Tongue (tissue), 2 donors: ENCODE measurements around the gene ICAM4. TPM values are rescaled to one million over a fixed set of nuclear protein-coding genes. Genes with fewer than 3 reads are reported as not detected.
"Not testable (repeated sequence)": the region's sequence is repeated elsewhere in the genome, so short reads cannot be mapped to it uniquely, and the experiment has no call there.

Source experiments
- DNase-seq: peaks from one replicate; pipeline ENCODE4 v3.0.0-alpha.2; 2015
- total RNA-seq: library from RNA; depleted of rRNA; stranded (reverse); fragments of >200 nt; gene quantifications from one replicate; pipeline ENCODE4 v1.2.3, GENCODE V29; 2014

ICAM4 gene
- total RNA-seq, 1 donor from 2014 or later, result 0.62 TPM

DNA sequence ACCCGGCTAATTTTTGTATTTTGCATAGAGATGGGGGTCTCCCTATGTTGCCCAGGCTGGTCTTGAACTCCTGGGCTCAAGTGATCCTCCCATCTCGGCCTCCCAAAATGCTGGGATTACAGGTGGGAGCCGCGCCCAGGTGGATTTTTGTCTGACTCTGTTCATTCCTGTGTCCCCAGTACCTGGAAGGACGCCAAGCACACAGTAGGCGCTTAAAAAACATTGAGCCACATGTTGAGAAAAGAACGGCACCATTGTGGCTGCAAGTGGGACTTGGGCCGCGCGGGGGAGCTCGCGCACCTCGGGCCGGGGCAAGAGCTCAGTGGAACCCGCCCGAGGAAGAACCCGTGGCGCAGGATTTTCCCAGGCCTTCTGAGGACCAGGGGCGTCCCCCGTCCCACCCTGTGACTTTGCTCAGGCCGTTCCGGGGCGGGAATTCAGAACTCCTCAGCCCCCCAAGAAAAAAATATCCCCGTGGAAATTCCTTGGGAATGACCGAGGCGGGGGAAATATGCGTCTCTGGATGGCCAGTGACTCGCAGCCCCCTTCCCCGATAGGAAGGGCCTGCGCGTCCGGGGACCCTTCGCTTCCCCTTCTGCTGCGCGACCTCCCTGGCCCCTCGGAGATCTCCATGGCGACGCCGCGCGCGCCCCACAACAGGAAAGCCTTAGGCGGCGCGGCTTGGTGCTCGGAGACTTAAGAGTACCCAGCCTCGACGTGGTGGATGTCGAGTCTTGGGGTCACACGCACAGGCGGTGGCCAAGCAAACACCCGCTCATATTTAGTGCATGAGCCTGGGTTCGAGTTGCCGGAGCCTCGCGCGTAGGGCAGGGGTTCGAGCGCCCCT, 17.2 kb upstream of the ICAM4 start:
- DNase-seq, result peak; percentile 84

- DNase-seq, result no peak
Observed at GRCh38 chr19:10270180-10270615, 16.6 kb upstream of the ICAM4 start.

GRCh38 chr19:10270616-10271394, 15.9 kb upstream of the ICAM4 start, which contains the start of gene ICAM1:
Gene ICAM1, plus strand, starts transcription at chr19:10271120. Its CDS starts 40 bp downstream, at chr19:10271160.
- peak; percentile 49 for DNase-seq

DNA sequence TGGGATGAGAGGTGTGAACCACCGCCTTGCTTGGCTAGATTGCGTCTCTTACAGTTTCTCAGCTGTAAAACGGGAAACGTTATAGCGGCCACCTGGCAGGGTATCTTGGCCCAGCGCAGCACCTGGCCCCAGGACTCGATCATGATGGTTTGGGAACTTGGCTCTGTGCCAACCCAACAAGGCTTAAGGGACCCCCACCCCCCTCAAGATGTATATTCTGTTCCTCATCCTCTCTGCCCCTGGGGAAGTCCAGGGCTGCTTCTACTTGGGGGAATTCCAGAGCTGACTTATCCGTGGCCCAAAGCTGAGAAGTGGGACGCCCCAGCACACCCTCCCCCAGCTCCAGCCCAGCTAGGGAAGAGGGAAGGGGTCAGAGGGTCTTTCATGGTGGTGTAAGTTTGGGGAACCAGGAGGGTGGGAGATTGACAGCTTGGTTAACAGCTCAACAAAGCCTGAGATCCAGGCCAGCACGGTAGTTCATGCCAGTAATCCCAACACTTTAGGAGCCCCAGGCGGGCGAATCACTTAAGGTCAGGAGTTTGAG, 15.1 kb upstream of the ICAM4 start:
- no peak for DNase-seq

DNA sequence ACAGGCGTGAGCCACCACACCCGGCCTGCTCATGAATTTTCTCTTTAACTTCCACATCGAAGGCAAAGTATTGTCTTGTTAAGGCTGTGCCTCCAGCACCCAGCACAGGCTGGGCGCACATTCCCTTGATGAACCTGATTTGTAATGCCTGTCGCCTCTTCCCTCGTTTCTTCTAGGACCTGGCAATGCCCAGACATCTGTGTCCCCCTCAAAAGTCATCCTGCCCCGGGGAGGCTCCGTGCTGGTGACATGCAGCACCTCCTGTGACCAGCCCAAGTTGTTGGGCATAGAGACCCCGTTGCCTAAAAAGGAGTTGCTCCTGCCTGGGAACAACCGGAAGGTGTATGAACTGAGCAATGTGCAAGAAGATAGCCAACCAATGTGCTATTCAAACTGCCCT, 12.2 kb upstream of the ICAM4 start:
- DNase-seq, result no peak

DNA sequence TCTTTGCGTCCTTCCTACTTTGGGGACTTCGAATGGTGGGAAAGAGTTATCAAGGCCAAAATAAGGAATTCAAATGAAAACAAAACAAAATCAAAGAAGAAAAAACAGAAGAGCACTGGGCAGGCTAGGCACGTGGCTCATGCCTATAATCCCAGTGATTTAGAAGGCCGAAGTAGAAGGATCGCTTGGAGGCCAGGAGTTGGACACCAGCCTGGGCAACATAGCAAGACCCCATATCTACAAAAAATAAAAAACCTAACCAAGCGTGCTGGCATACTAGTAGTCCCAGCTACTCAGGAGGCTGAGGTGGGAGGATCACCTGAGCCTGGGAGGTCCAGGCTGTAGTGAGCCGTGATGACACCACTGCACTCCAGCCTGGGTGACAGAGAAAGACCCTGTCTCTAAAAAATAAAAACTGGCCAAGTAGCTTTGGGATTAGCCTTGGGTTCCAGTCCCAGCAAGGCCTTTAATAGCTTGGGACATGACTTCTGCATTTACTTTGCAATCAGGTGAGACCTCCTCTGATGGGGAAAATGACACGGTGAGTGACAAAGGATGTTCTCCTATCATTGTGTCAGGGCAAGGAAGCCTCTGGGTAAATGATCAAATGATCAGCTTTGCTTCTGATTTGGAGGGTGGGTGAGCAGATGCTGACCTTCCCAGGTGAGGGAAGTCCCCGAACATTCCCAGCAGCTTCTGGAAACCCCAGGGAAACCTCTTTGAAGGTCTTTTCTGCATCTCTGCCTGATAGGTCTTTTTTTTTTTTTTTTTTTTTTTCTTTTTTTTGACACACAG, 8.8 kb upstream of the ICAM4 start:
- no peak for DNase-seq

- DNase-seq, result no peak
Observed at GRCh38 chr19:10278935-10279334, 7.8 kb upstream of the ICAM4 start.

GRCh38 chr19:10279737-10280442, 6.9 kb upstream of the ICAM4 start:
- DNase-seq, result no peak

DNA sequence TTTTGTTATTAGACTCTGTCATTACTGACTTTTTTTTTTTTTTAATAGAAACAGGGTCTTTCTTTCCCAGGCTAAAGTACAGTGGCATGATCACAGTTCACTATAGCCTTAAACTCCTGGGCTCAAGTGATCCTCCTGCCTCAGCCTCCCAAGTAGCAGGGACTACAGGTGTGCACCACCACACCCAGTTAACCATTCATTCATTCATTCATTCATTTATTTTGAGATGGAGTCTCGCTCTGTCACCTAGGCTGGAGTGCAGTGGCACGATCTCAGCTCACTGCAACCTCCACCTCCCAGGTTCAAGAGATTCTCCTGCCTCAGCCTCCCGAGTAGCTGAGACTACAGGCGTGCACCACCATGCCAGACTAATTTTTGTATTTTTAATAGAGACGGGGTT, 4.7 kb upstream of the ICAM4 start:
- DNase-seq, result not testable (repeated sequence)

DNA sequence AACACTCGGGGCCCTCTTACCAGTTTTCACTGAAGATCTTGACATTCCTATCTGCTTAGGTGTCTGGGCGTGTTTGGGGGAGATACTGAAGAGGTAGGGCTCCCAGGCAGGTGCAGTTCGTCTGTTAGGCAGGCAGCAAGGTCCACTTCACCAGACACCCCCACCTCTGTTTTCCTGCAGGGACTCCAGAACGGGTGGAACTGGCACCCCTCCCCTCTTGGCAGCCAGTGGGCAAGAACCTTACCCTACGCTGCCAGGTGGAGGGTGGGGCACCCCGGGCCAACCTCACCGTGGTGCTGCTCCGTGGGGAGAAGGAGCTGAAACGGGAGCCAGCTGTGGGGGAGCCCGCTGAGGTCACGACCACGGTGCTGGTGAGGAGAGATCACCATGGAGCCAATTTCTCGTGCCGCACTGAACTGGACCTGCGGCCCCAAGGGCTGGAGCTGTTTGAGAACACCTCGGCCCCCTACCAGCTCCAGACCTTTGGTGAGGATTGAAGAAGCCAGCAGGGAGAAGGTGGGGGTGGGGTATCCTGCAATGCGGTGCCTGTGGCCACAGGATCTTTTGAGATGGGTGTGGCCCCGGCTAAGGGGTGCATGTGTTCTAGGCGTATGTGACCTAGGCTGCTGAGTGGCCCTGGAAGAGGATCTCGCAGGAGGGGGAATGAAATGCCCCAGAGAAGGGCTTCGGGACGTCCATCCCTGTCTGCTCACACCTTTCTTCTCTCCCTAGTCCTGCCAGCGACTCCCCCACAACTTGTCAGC, 3.3 kb upstream of the ICAM4 start:
- no peak for DNase-seq

GRCh38 chr19:10284065-10284959, 2.4 kb upstream of the ICAM4 start:
- no peak for DNase-seq

- DNase-seq, result no peak
Observed at GRCh38 chr19:10284960-10285278, 1.8 kb upstream of the ICAM4 start.

DNA sequence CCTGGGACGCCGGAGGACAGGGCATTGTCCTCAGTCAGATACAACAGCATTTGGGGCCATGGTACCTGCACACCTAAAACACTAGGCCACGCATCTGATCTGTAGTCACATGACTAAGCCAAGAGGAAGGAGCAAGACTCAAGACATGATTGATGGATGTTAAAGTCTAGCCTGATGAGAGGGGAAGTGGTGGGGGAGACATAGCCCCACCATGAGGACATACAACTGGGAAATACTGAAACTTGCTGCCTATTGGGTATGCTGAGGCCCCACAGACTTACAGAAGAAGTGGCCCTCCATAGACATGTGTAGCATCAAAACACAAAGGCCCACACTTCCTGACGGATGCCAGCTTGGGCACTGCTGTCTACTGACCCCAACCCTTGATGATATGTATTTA, 1.4 kb upstream of the ICAM4 start:
- DNase-seq, result no peak

DNA sequence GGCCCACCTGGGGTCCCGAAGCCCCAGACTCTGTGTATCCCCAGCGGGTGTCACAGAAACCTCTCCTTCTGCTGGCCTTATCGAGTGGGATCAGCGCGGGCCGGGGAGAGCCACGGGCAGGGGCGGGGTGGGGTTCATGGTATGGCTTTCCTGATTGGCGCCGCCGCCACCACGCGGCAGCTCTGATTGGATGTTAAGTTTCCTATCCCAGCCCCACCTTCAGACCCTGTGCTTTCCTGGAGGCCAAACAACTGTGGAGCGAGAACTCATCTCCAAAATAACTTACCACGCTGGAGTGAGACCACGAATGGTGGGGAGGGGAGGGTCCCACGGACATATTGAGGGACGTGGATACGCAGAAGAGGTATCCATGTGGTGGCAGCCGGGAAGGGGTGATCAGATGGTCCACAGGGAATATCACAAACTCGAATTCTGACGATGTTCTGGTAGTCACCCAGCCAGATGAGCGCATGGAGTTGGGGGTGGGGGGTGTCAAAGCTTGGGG, 2.0 kb downstream of the ICAM4 start:
- DNase-seq, result peak; percentile 71

- peak; percentile 35 for DNase-seq
Observed at GRCh38 chr19:10289167-10289835, 2.5 kb downstream of the ICAM4 start.

GRCh38 chr19:10289836-10290356, 3.1 kb downstream of the ICAM4 start, which contains the start of gene ICAM5:
Gene ICAM5, plus strand, starts transcription at chr19:10289952. Its CDS starts 92 bp downstream, at chr19:10290044.
- DNase-seq, result no peak

GRCh38 chr19:10290357-10290875, 3.7 kb downstream of the ICAM4 start:
- no peak for DNase-seq

DNA sequence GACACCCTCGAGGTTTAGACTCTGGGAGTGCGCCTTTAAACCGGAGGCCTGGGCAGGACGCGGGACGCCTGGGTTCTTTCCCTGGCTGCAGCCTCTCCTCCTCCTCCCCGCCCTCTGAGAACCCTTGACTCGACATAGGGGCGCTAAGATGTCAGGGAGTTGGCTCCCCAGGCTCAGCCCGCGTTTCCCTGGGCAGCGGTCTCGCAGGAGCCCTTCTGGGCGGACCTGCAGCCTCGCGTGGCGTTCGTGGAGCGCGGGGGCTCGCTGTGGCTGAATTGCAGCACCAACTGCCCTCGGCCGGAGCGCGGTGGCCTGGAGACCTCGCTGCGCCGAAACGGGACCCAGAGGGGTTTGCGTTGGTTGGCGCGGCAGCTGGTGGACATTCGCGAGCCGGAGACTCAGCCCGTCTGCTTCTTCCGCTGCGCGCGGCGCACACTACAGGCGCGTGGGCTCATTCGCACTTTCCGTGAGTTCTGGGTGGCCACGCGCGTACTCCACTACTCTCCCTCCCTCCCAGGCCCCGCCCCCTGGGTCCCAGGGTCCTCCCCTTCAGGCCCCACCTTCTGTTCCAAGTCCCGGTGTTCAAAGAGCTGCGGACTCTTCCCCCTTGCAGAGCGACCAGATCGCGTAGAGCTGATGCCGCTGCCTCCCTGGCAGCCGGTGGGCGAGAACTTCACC, 4.3 kb downstream of the ICAM4 start:
- peak; percentile 45 for DNase-seq
